T follicular helper cell (primary cell): ENCODE results near the gene DNAAF6.

Experiments
- DNase-seq: peaks from one replicate; pipeline ENCODE4 v3.0.0-alpha.2; 2020; ENCODE audit warnings: low read depth

DNAAF6 gene

DNA sequence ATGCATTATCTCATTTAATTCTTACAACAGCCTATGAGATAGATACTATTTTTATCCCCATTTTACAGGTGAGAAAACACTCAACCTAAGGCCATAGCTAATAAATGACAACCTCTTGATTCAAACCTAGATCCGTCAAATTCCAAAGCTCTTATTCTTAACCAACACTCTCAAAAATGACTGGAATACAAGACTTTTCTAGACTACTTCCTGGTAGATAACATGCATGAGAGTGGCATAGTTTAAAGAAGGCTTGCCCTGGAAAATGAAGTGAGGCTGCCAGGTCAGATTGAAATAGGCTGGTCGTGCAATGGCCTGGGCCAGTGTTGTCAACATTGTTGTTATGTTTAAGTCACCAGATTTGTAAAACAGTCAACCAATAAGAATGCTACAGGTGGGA lies 86.6 kb downstream of the DNAAF6 start:
- DNase-seq: no peak
